SK-N-SH (cell line): ENCODE results near the gene IER2. TPM values are rescaled to one million over a fixed set of nuclear protein-coding genes. Genes with fewer than 3 reads are reported as not detected.

Source experiments
- FOXJ3 ChIP-seq: sonication (generic); formaldehyde crosslinking; IDR thresholded peaks from 2 replicates; pipeline ENCODE4 v1.5.1; 2020; ENCODE audit warnings: mild to moderate bottlenecking, missing genetic modification reagents
- FOXM1 ChIP-seq: IDR thresholded peaks from 2 replicates; pipeline ENCODE4 v1.4.0; 2012; ENCODE audit warnings: low read depth, mild to moderate bottlenecking
- JUND ChIP-seq: IDR thresholded peaks from 2 replicates; pipeline ENCODE4 v1.4.0; 2012
- MAX ChIP-seq: IDR thresholded peaks from 2 replicates; pipeline ENCODE4 v1.4.0; 2012; ENCODE audit warnings: low read depth
- NRF1 ChIP-seq: IDR thresholded peaks from 2 replicates; pipeline ENCODE4 v1.6.1; 2012; ENCODE audit warnings: low read depth, mild to moderate bottlenecking, low read length
- POLR2AphosphoS5 ChIP-seq: IDR thresholded peaks from 2 replicates; pipeline ENCODE4 v1.6.1; 2012; ENCODE audit warnings: low read depth, low read length
- REST ChIP-seq: IDR thresholded peaks from 2 replicates; pipeline ENCODE4 v1.6.1; 2012; ENCODE audit warnings: mild to moderate bottlenecking, low read depth, low read length, moderate library complexity
- SIN3A ChIP-seq: IDR thresholded peaks from 2 replicates; pipeline ENCODE4 v1.6.1; 2012; ENCODE audit warnings: low read depth, mild to moderate bottlenecking, low read length, moderate library complexity, borderline replicate concordance
- TCF12 ChIP-seq: IDR thresholded peaks from 2 replicates; pipeline ENCODE4 v1.4.0; 2012
- polyA plus RNA-seq, 3 experiments: library from polyadenylated mRNA; depleted of rRNA; stranded (reverse); fragments of >200 nt; gene quantifications; 2 replicates each; pipeline ENCODE4 v1.2.3, GENCODE V29; 2012
- TF ChIP-seq, protein P1 (sequence below): fragments of 200-600 bp; sonication (generic); IDR thresholded peaks from 2 replicates; pipeline ENCODE4 v1.6.1; 2017; ENCODE audit warnings: antibody characterized with exemption, mild to moderate bottlenecking, moderate library complexity
- TF ChIP-seq, protein P2 (sequence below): IDR thresholded peaks from 2 replicates; pipeline ENCODE4 v1.4.0; 2012; ENCODE audit warnings: low read depth, borderline replicate concordance
- TF ChIP-seq, protein P3 (sequence below): IDR thresholded peaks from 2 replicates; pipeline ENCODE4; 2012

IER2 gene
- polyA plus RNA-seq, 1 of the 3 experiments (the other 2 are of a cell fraction) = 115 TPM

DNA sequence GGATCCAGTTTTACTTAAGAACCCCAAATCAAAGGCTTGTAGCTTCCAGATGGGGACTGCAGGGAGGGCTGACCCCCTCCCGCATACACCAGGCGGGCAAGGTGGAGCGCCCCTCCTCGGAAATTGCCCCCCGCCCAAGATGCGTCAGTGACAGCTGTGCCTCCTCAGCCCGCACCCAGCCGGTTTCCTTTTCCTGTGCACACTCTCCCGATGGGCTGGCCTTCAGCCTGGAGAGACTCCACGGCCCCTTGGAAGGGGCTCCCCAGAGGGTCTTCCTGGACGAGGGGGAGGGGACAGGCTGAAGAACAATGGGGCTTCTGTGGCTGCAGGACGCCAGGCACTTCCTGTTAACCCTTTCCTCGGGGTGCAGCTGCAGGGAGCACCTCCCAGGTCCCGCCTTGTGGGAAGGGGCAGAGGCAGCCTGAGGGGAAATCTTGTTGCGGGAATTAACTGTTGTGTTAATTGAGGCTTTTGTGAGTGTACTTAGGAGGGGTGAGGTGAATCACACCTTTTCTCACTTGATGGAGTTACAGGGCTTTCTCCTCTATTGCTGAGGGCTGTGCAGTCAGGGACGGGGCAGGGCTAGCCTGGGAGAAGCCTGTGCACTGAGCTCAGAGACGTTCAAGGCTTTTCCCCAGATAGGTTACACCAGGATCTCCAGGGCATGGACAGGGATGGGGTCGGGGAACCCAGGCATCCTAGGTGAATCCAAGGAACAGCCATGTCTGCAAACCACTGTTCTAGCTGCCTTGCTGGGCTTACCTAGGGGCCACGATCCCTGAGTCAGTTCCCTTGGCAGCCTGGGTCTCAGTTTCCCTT, 14.3 kb downstream of the IER2 start (continued):
- TF ChIP-seq, protein P1, sequence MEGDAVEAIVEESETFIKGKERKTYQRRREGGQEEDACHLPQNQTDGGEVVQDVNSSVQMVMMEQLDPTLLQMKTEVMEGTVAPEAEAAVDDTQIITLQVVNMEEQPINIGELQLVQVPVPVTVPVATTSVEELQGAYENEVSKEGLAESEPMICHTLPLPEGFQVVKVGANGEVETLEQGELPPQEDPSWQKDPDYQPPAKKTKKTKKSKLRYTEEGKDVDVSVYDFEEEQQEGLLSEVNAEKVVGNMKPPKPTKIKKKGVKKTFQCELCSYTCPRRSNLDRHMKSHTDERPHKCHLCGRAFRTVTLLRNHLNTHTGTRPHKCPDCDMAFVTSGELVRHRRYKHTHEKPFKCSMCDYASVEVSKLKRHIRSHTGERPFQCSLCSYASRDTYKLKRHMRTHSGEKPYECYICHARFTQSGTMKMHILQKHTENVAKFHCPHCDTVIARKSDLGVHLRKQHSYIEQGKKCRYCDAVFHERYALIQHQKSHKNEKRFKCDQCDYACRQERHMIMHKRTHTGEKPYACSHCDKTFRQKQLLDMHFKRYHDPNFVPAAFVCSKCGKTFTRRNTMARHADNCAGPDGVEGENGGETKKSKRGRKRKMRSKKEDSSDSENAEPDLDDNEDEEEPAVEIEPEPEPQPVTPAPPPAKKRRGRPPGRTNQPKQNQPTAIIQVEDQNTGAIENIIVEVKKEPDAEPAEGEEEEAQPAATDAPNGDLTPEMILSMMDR = no peak
- peak; percentile 64; the same call in 1 of the 2 replicates for TF ChIP-seq TCF12
- no peak for TF ChIP-seq SIN3A
- TF ChIP-seq, protein P2, sequence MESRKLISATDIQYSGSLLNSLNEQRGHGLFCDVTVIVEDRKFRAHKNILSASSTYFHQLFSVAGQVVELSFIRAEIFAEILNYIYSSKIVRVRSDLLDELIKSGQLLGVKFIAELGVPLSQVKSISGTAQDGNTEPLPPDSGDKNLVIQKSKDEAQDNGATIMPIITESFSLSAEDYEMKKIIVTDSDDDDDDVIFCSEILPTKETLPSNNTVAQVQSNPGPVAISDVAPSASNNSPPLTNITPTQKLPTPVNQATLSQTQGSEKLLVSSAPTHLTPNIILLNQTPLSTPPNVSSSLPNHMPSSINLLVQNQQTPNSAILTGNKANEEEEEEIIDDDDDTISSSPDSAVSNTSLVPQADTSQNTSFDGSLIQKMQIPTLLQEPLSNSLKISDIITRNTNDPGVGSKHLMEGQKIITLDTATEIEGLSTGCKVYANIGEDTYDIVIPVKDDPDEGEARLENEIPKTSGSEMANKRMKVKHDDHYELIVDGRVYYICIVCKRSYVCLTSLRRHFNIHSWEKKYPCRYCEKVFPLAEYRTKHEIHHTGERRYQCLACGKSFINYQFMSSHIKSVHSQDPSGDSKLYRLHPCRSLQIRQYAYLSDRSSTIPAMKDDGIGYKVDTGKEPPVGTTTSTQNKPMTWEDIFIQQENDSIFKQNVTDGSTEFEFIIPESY = no peak
- TF ChIP-seq, protein P3, sequence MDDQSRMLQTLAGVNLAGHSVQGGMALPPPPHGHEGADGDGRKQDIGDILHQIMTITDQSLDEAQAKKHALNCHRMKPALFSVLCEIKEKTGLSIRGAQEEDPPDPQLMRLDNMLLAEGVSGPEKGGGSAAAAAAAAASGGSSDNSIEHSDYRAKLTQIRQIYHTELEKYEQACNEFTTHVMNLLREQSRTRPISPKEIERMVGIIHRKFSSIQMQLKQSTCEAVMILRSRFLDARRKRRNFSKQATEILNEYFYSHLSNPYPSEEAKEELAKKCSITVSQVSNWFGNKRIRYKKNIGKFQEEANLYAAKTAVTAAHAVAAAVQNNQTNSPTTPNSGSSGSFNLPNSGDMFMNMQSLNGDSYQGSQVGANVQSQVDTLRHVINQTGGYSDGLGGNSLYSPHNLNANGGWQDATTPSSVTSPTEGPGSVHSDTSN = peak; percentile 62
- TF ChIP-seq FOXJ3 (CRISPR knock-in tag) = peak; percentile 35; the same call in 1 of the 2 replicates
- no peak for TF ChIP-seq NRF1
- 0 out of 2 replicates have a peak, but pooled peaks have one; percentile 20 for TF ChIP-seq FOXM1
- peak; percentile 33; the same call in 1 of the 2 replicates for TF ChIP-seq MAX
- no peak for TF ChIP-seq REST
- no peak; the same call in 1 of the 2 replicates for TF ChIP-seq POLR2AphosphoS5
- TF ChIP-seq JUND = no peak
